Esophagus (tissue), 2 donors: ENCODE results near the gene SEMA3C. TPM values are rescaled to one million over a fixed set of nuclear protein-coding genes. Genes with fewer than 3 reads are reported as not detected.

Source experiments
- H3K27ac ChIP-seq, 2 donors: one replicate each; pipeline ENCODE4 v1.5.1; 2013; ENCODE audit warnings: low read depth in 2 of 2, mild to moderate bottlenecking in 2 of 2, inconsistent platforms in 1 of 2, low read length in 1 of 2, moderate library complexity in 1 of 2
- H3K27me3 ChIP-seq, 2 donors: one replicate each; pipeline ENCODE4 v1.6.1; 2013; ENCODE audit warnings: low read length in 2 of 2, control low read depth in 1 of 2, mild to moderate bottlenecking in 1 of 2; ENCODE audit not compliant: insufficient read depth in 2 of 2, control insufficient read depth in 1 of 2
- H3K36me3 ChIP-seq, 2 donors: one replicate each; pipeline ENCODE4 v1.6.1; 2013; ENCODE audit warnings: low read length in 1 of 2; ENCODE audit not compliant: control insufficient read depth in 2 of 2, insufficient read depth in 2 of 2
- H3K4me1 ChIP-seq, 2 donors: one replicate each; pipeline ENCODE4 v1.6.1; 2013; ENCODE audit warnings: low read length in 1 of 2; ENCODE audit not compliant: control insufficient read depth in 2 of 2, insufficient read depth in 2 of 2
- H3K4me3 ChIP-seq, 2 donors: one replicate each; pipeline ENCODE4 v1.5.1; 2013; ENCODE audit warnings: low read length in 2 of 2, mild to moderate bottlenecking in 2 of 2, low read depth in 1 of 2, moderate library complexity in 1 of 2
- H3K9me3 ChIP-seq, 2 donors: one replicate each; pipeline ENCODE4 v1.6.1; 2013; ENCODE audit warnings: mild to moderate bottlenecking in 2 of 2, low read depth in 1 of 2, low read length in 1 of 2, moderate library complexity in 1 of 2; ENCODE audit not compliant: control insufficient read depth in 2 of 2, insufficient read depth in 1 of 2
- WGBS, 2 donors: extraction: QIAGEN DNeasy Blood & Tissue Kit; methylation state at CpG; one replicate each; pipeline ENCODE4 v1.1.7; 2013; 5-methylcytosine and 5-hydroxymethylcytosine counted together
- polyA plus RNA-seq, 2 donors: library from polyadenylated mRNA; stranded (reverse); fragments of 200-250 nt; gene quantifications; one replicate each; pipeline ENCODE4 v1.2.3, GENCODE V29; 2013
- donor health status: healthy with polysubstance abuse.
- donor health status: Bipolar disorder and iron deficiency.

The SEMA3C gene
- 1 to 10 TPM; 1.8 to 3.4 TPM for polyA plus RNA-seq

DNA sequence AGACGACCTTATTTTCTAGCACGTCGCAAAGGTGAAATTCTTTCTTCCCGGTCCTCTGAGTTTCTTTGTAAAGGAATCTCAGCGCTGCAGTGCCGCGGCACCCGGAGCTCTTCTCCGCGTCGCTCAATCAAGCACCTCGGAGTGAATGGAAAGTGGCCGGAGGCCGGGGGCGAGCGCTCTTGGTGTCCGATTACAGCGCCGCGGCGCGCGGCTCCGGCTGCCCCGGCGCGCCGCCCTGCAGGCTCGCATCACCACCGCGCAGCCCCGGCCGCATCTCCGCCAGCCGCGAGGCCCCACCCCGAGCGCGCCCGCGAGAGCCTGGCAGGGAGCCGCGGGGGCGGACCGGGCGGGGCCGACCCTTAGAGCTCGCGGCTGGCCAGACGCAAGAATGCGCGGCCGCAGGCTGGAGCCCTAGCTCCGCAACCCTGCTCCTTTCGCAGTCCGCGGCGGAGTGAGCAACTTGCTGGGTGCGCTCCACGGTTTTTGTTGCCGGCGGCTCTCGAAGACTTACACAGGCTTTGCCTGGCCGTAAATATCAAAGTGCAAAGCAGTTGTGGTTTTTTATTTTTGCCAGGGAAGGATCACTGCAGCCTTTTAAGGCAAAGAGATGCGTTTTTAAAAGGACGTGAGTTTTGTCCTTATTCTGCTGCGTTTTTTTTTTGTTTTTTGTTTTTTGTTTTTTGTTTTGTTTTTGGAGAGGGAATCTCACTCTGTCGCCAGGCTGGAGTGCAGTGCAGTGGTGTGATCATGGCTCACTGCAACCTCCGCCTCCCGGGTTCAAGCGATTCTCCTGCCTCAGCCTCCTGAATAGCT, at the start of gene SEMA3C:
TSS of gene SEMA3C (minus strand) at position 143 of the 813 bp plus-strand sequence. CDS start 2,270 bp downstream, outside the sequence.
- Histone ChIP-seq H3K36me3 (no peaks in the 10 kb centered on the region), H3K27me3 (no peaks in the 10 kb centered on the region), H3K4me1 (peaks cover 0 to 2% of the 10 kb centered on the region in 2 donors), H3K9me3 (no peaks in the 10 kb centered on the region), H3K27ac (peak within 1 kb of the TSS; percentile 49 to 81), H3K4me3 (peak within 1 kb of the TSS; percentile 51 to 57)
- 3 to 4% methylated on average over 66 to 71 of the region's 71 CpGs for WGBS, 2 donors

DNA sequence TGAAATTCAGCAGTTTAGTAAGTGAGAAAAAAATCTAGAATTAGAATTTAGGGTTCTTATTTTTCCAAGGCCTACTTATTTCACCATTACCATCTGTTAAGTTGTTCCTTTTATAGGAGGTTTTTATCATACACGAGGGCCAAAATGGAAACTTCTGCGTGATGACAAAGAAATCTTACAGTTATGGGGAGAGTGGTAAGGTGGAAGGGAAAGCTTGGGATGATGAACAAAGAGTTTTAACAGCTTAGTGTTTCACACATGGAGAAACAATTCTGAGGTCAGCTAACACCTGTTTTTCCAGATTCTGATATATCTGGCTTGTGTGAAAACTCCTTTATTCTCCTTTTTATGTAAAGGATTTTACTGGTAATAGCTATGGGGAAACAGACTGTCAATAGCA, 49.8 kb upstream of the SEMA3C start:
- no peaks in the 10 kb centered on the region for H3K27me3 ChIP-seq
- WGBS, 2 donors: 90% methylated on average over 2 of the region's 2 CpGs
- no peak overlapping the region for H3K27ac ChIP-seq
- H3K36me3 ChIP-seq: no peaks in the 10 kb centered on the region
- no peaks in the 10 kb centered on the region for H3K4me1 ChIP-seq
- H3K4me3 ChIP-seq: no peak overlapping the region
- H3K9me3 ChIP-seq: no peaks in the 10 kb centered on the region

DNA sequence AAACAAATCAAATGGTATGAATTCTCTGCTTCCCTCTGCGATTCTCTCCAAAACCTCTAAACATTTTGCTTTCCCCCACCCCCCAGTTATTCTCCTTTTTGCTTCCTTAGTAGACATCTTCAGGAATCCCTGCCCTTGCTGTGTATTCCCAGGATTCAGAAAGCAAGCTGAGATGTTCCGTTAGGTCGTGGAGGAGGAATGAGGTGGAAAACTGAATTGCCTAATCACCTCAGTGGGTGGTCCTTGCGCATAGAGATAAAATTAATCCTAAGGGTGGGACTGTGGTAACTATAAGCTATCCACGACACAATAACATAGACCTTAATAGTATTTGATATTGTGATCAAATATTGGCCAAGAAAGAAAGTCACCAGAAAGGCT, 49.1 kb upstream of the SEMA3C start:
- H3K36me3 ChIP-seq: no peaks in the 10 kb centered on the region
- WGBS, 2 donors: 84 to 86% methylated on average over 5 of the region's 5 CpGs
- no peak overlapping the region for H3K27ac ChIP-seq
- H3K4me3 ChIP-seq: no peak overlapping the region
- H3K27me3 ChIP-seq: no peaks in the 10 kb centered on the region
- H3K4me1 ChIP-seq: no peaks in the 10 kb centered on the region
- H3K9me3 ChIP-seq: no peaks in the 10 kb centered on the region

DNA sequence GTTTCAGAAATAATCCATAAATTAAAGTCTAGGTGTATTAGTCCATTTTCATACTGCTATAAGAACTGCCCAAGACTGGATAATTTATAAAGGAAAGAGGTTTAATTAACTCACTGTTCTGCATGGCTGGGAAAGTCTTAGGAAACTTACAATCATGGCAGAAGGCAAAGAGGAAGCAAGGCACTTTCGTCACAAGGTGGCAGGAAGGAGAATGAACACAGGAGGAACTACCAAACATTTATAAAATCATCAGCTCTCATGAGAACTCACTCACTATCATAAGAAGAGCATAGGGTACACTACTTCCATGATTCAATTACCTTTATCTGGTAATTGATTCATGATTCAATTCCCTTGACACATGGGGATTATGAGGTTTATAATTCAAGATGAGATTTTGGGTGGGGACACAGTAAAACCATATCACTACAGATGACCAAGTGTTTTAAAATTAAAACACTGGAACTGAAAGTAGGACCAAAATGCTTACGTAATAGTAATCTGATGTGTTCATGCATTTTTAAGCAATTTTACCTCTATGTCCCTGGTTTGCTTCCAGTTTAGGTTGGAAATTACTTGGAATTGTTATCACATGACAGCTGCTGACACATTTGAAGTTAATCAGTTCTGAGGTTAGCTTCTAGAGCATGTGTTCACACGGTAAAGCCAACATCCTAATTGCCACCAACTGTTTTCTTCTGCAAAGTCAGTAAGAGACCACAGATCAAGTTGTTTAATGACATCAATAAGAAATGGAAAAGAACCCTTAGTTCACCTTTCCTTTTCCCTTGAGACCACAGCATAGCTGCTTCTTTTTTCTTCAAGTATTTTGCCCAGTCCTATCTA, 48.4 kb upstream of the SEMA3C start:
- Histone ChIP-seq H3K27me3 (no peaks in the 10 kb centered on the region), H3K9me3 (no peaks in the 10 kb centered on the region), H3K36me3 (no peaks in the 10 kb centered on the region), H3K27ac (no peak overlapping the region), H3K4me1 (no peaks in the 10 kb centered on the region), H3K4me3 (no peak overlapping the region)
- WGBS, 2 donors: 66 to 80% methylated on average over 3 of the region's 3 CpGs

DNA sequence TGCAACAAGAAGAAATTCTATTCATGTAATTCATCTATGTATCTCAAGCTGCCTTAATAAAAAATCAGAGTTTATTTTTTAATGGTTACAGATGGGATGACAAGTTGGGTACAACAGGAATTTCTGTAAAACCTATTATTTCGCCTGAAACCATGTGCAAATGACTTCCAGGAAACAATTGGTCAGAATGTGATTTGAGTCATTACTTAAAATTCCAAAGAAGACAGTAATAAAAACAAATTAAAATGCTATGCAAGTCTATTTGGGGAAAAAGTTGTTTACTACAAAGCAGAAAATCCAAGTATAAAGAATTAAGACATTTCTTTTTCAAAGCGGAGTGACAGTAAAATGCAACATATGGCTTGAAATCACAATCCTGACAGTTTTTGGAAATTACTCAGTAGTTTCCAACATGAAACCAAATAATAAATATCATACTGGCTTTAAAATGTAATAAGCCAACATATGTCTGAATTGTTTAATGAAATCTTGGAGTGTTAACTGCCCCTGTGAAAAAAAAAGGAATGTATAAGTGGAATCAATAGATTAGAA, 41.5 kb upstream of the SEMA3C start:
- no peak overlapping the region for H3K27ac ChIP-seq
- no peaks in the 10 kb centered on the region for H3K36me3 ChIP-seq
- WGBS, 2 donors: 73 to 86% methylated on average over 2 of the region's 2 CpGs
- no peaks in the 10 kb centered on the region for H3K4me1 ChIP-seq
- H3K27me3 ChIP-seq: no peaks in the 10 kb centered on the region
- no peak overlapping the region for H3K4me3 ChIP-seq
- H3K9me3 ChIP-seq: no peaks in the 10 kb centered on the region

GRCh38 chr7:80957226-80957777, 38.5 kb upstream of the SEMA3C start:
- no peaks in the 10 kb centered on the region for H3K9me3 ChIP-seq
- WGBS, 2 donors: 85 to 91% methylated on average over 3 of the region's 3 CpGs

DNA sequence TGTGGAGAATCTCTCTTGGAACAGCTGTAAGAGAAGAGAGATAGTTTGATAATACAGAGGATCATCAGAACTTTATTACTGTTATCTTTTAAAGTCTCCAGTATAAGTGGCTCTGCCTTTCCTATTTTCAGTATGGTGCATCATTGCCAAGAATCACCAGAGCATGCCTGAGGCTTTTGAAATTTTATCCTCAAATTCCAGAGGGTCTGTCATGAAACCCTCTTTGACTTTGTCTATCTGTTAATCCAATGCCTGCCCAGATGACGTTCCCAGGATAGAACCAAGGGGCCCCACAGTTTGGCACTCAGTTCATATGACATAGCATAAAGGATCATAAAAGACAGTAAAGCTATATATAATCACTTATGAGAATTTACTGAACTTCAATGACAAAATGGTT, 35.3 kb upstream of the SEMA3C start:
- Histone ChIP-seq H3K27ac (no peak overlapping the region), H3K4me1 (no peaks in the 10 kb centered on the region), H3K4me3 (no peak overlapping the region), H3K36me3 (no peaks in the 10 kb centered on the region), H3K27me3 (no peaks in the 10 kb centered on the region), H3K9me3 (no peaks in the 10 kb centered on the region)
- WGBS, 2 donors: 58% methylated on average over 1 of the region's 1 CpG

More at GRCh38 chr7:80957226-80957777, 38.5 kb upstream of the SEMA3C start:
- Histone ChIP-seq H3K4me1 (no peaks in the 10 kb centered on the region), H3K27ac (no peak overlapping the region), H3K4me3 (no peak overlapping the region), H3K27me3 (no peaks in the 10 kb centered on the region), H3K36me3 (no peaks in the 10 kb centered on the region)

DNA sequence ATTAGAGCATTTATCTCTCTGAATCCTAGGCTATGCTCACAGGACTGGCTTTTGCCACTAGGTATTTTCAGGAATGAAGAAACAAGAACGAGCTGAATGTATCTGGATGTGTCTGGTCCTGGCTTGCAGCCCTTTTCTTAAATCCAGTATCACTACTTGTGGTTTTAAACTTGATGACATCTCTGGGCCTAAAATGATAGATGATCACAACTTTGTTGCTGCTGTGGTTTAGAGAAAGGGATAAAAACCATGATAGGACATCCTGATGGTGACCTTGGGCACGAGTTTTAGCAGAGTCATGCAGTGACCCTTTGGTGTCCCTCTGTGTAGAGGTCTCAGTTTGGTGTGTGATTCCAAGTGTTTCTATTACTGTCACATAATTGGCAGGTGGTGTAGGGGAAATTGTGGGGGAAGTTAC, 31.7 kb upstream of the SEMA3C start:
- H3K4me1 ChIP-seq: no peaks in the 10 kb centered on the region
- H3K9me3 ChIP-seq: no peaks in the 10 kb centered on the region
- 19 to 35% methylated on average over 2 of the region's 2 CpGs for WGBS, 2 donors
- no peak overlapping the region for H3K4me3 ChIP-seq
- H3K36me3 ChIP-seq: no peaks in the 10 kb centered on the region
- H3K27ac ChIP-seq: no peak overlapping the region
- no peaks in the 10 kb centered on the region for H3K27me3 ChIP-seq

DNA sequence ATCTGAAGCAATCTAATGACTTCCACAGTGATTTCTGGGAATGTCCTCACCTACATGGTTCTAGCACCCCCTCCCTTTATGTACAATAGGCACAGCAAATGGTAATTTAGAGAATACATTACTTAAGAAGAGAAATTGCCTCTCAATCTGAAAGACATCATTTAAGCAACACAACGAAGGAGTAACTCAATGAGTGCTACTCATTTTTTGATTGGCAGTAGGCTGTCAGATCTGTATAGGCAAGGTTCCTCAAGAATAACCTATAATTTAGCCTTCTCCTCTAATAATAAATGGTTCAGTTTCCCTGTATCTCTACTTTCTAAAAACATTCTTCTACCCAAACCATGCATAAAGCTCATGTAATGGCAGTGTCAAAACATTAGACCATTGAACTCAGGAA, 30.6 kb upstream of the SEMA3C start:
- H3K36me3 ChIP-seq: no peaks in the 10 kb centered on the region
- H3K27me3 ChIP-seq: no peaks in the 10 kb centered on the region
- 80 to 82% methylated on average over 1 of the region's 1 CpG for WGBS, 2 donors
- H3K4me3 ChIP-seq: no peak overlapping the region
- no peaks in the 10 kb centered on the region for H3K9me3 ChIP-seq
- H3K4me1 ChIP-seq: no peaks in the 10 kb centered on the region
- H3K27ac ChIP-seq: no peak overlapping the region
